Panc1 (cell line): ENCODE results near the gene CLDN5. TPM values are rescaled to one million over a fixed set of nuclear protein-coding genes. Genes with fewer than 3 reads are reported as not detected.

Experiments
- ATAC-seq: fragments of 200-7000 bp; cut with Tn5 transposase; 2 replicates; pipeline ENCODE4 v1.9.1; 2020; ENCODE audit warnings: mild to moderate bottlenecking, moderate library complexity
- BruUV-seq: library from RNA; stranded (reverse); fragments of 400-500 nt; replicated peaks from 2 replicates; lab custom pipeline; 2021; lab: Mats Ljungman, UMichigan
- CTCF ChIA-PET: fragments of 300-600 bp; sonication (Branson Sonifier 250); formaldehyde crosslinking; loops from one replicate; lab custom pipeline; 2022; ENCODE audit warnings: antibody characterized with exemption; lab: Charles Lee
- POLR2A ChIA-PET: fragments of 300-600 bp; sonication (Branson Sonifier 250); formaldehyde crosslinking; loops from one replicate; lab custom pipeline; 2022; ENCODE audit warnings: antibody characterized with exemption; lab: Charles Lee
- DNase-seq: peaks from one replicate; pipeline ENCODE4 v3.0.0-alpha.2; 2010; ENCODE audit warnings: low read depth, low spot score
- H3K27ac ChIP-seq: 2 replicates; pipeline ENCODE4 v1.5.1; 2011; ENCODE audit warnings: mild to moderate bottlenecking, low read length, inconsistent platforms
- H3K27me3 ChIP-seq: fragments of 200-500 bp; sonication (Bioruptor generic); 2 replicates; pipeline ENCODE4 v1.6.0; 2014; ENCODE audit warnings: low read length, inconsistent platforms; ENCODE audit not compliant: control insufficient read depth, insufficient read depth
- H3K36me3 ChIP-seq: fragments of 200-500 bp; sonication (Bioruptor generic); 2 replicates; pipeline ENCODE4 v1.5.1; 2014; ENCODE audit warnings: inconsistent platforms, mild to moderate bottlenecking, low read length, moderate library complexity; ENCODE audit not compliant: control insufficient read depth, insufficient read depth
- H3K4me1 ChIP-seq: 2 replicates; pipeline ENCODE4 v1.5.1; 2011; ENCODE audit warnings: inconsistent platforms, mild to moderate bottlenecking, low read length, moderate library complexity; ENCODE audit not compliant: control insufficient read depth, insufficient read depth
- H3K4me3 ChIP-seq, 2 experiments: 2 replicates each; pipeline ENCODE4 v1.5.1; 2011 to 2012; ENCODE audit warnings: low read depth in 2 of 2, low read length in 2 of 2, mild to moderate bottlenecking in 2 of 2, inconsistent platforms in 1 of 2, moderate library complexity in 1 of 2
- H3K9me3 ChIP-seq: fragments of 200-500 bp; sonication (Bioruptor generic); 2 replicates; pipeline ENCODE4 v1.5.1; 2014; ENCODE audit warnings: low read depth, mild to moderate bottlenecking, inconsistent platforms, low read length, moderate library complexity; ENCODE audit not compliant: control insufficient read depth, insufficient read depth
- POLR2AphosphoS5 ChIP-seq: IDR thresholded peaks from 2 replicates; pipeline ENCODE4 v1.6.1; 2012; ENCODE audit warnings: mild to moderate bottlenecking, low read depth, low read length, moderate library complexity
- SIN3A ChIP-seq: IDR thresholded peaks from 2 replicates; pipeline ENCODE4 v1.6.1; 2012; ENCODE audit warnings: low read depth, mild to moderate bottlenecking, low read length, moderate library complexity, borderline replicate concordance; ENCODE audit not compliant: insufficient read depth
- TCF7L2 ChIP-seq: IDR thresholded peaks from 2 replicates; pipeline ENCODE4 v1.6.1; 2011; ENCODE audit warnings: mild to moderate bottlenecking, low read depth, low read length, inconsistent platforms
- in situ Hi-C: cut with HindIII; loops from 2 replicates; pipeline ENCODE4 v1.10.0; 2016; ENCODE audit warnings: low sequenced_read_pairs, low pct_unique_long_range_greater_than_20kb
- intact Hi-C: fragments of 100-400 bp; cut with micrococcal nuclease; formaldehyde crosslinking; loops from one replicate; pipeline ENCODE4 v1.10.0; 2022; ENCODE audit not compliant: unreplicated experiment
- total RNA-seq: library from RNA; stranded (reverse); gene quantifications from one replicate; pipeline ENCODE4 v1.2.1, GENCODE V29; 2021; ENCODE audit not compliant: unreplicated experiment
- TF ChIP-seq, protein P1 (sequence below), 2 experiments: IDR thresholded peaks; 2 replicates each; pipeline ENCODE4 v1.6.1; 2011 to 2012; ENCODE audit warnings: low read depth in 2 of 2, control low read depth in 1 of 2, low read length in 1 of 2, mild to moderate bottlenecking in 1 of 2, moderate library complexity in 1 of 2; ENCODE audit not compliant: insufficient read depth in 1 of 2
- TF ChIP-seq, protein P2 (sequence below): fragments of 450-650 bp; IDR thresholded peaks from 2 replicates; pipeline ENCODE4 v1.5.1; 2017; ENCODE audit warnings: mild to moderate bottlenecking

The CLDN5 gene
- total RNA-seq, 1 experiment from 2014 or later = 0.18 TPM

DNA sequence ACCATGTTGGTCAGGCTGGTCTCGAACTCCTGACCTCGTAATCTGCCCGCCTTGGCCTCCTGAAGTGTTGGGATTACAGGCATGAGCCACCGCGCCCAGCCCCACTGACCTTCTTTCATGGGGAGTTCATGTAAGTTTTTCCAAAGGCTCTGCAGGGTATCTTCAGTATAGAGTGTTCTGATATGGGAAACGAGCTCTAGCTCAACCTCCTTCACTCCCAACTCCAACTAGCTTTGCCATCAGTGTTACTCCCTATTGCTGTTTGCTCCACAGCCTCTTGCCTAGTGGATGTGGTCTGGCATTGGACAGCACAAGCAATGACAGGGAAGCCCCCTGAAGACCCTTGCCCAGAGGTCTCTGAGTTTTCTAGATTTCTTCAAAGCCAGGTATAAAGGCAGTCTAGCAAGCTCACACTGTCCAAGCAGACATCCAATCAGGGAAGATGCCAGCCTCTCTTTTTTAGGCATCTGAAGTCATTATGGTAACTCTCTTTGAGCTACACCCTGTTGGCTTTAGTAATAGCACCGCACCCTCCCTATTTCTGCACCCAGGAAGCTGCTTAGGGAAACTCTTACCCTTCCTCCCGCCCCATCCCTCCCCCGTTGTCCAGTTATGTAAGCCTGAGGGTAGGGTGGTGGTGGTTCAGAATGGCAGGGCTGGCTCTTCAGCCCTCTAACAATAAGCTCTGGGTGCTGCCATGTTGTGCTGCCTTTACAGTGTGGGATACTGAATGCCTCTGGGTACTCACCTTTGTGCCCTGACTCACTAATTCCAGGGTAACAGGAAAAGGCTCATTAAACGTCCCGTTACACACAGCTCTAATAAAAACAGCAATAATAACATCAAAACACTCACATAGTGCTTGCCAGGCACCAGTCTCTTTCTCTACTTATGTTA, 41.4 kb upstream of the CLDN5 start:
- H3K27ac ChIP-seq = no peak overlapping the region
- H3K9me3 ChIP-seq = no peaks in the 10 kb centered on the region
- POLR2A ChIA-PET = no interaction called here
- in situ Hi-C loops (no loop called here), intact Hi-C loops (no loop called here)
- peak; percentile 68 for ATAC-seq
- no peak for TF ChIP-seq POLR2AphosphoS5
- H3K36me3 ChIP-seq = no peaks in the 10 kb centered on the region
- BruUV-seq = no TSS peak
- H3K4me3 ChIP-seq = no peak overlapping the region
- CTCF ChIA-PET = no interaction called here
- H3K27me3 ChIP-seq = no peaks in the 10 kb centered on the region
- DNase-seq = no peak
- H3K4me1 ChIP-seq = peaks cover 7% of the 10 kb centered on the region; the same call in 1 of the 2 replicates

DNA sequence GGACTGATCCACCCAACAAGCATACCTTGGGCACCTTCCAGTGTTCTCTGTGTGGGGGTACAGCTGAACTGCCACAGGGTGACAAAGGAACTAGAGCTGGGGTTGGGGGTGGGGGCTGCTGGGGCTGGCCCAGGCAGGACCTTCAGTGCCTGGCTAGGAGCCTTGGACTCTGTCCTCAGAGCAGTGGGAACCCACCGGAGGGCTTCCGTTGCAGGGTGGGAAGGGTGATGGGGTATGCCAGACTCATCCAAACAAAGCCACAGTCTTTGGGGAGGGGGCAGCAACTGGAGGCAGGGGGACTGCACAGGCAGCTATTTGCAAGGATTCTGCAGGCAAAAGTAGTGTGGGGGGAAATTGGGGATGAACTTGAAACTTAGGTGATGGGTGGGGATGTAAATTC, 35.7 kb upstream of the CLDN5 start:
- no TSS peak for BruUV-seq
- Histone ChIP-seq H3K27me3 (no peaks in the 10 kb centered on the region), H3K27ac (no peak overlapping the region), H3K36me3 (no peaks in the 10 kb centered on the region), H3K9me3 (no peaks in the 10 kb centered on the region), H3K4me3 (no peak overlapping the region), H3K4me1 (no peaks in the 10 kb centered on the region)
- no peak for DNase-seq
- TF ChIP-seq, protein P1, sequence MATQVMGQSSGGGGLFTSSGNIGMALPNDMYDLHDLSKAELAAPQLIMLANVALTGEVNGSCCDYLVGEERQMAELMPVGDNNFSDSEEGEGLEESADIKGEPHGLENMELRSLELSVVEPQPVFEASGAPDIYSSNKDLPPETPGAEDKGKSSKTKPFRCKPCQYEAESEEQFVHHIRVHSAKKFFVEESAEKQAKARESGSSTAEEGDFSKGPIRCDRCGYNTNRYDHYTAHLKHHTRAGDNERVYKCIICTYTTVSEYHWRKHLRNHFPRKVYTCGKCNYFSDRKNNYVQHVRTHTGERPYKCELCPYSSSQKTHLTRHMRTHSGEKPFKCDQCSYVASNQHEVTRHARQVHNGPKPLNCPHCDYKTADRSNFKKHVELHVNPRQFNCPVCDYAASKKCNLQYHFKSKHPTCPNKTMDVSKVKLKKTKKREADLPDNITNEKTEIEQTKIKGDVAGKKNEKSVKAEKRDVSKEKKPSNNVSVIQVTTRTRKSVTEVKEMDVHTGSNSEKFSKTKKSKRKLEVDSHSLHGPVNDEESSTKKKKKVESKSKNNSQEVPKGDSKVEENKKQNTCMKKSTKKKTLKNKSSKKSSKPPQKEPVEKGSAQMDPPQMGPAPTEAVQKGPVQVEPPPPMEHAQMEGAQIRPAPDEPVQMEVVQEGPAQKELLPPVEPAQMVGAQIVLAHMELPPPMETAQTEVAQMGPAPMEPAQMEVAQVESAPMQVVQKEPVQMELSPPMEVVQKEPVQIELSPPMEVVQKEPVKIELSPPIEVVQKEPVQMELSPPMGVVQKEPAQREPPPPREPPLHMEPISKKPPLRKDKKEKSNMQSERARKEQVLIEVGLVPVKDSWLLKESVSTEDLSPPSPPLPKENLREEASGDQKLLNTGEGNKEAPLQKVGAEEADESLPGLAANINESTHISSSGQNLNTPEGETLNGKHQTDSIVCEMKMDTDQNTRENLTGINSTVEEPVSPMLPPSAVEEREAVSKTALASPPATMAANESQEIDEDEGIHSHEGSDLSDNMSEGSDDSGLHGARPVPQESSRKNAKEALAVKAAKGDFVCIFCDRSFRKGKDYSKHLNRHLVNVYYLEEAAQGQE (IDR thresholded peaks at IDR 0.05; ENCODE audit: insufficient read depth in 1 of 2, low read depth in 2 of 2, low read length in 1 of 2) = no peak
- TF ChIP-seq SIN3A = no peak
- no peak for TF ChIP-seq POLR2AphosphoS5
- TF ChIP-seq TCF7L2 = no peak
- TF ChIP-seq, protein P2, sequence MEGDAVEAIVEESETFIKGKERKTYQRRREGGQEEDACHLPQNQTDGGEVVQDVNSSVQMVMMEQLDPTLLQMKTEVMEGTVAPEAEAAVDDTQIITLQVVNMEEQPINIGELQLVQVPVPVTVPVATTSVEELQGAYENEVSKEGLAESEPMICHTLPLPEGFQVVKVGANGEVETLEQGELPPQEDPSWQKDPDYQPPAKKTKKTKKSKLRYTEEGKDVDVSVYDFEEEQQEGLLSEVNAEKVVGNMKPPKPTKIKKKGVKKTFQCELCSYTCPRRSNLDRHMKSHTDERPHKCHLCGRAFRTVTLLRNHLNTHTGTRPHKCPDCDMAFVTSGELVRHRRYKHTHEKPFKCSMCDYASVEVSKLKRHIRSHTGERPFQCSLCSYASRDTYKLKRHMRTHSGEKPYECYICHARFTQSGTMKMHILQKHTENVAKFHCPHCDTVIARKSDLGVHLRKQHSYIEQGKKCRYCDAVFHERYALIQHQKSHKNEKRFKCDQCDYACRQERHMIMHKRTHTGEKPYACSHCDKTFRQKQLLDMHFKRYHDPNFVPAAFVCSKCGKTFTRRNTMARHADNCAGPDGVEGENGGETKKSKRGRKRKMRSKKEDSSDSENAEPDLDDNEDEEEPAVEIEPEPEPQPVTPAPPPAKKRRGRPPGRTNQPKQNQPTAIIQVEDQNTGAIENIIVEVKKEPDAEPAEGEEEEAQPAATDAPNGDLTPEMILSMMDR = no peak
- CTCF ChIA-PET = no interaction called here
- intact Hi-C loops (no loop called here), in situ Hi-C loops (no loop called here)
- ATAC-seq = no peak
- POLR2A ChIA-PET = no interaction called here

DNA sequence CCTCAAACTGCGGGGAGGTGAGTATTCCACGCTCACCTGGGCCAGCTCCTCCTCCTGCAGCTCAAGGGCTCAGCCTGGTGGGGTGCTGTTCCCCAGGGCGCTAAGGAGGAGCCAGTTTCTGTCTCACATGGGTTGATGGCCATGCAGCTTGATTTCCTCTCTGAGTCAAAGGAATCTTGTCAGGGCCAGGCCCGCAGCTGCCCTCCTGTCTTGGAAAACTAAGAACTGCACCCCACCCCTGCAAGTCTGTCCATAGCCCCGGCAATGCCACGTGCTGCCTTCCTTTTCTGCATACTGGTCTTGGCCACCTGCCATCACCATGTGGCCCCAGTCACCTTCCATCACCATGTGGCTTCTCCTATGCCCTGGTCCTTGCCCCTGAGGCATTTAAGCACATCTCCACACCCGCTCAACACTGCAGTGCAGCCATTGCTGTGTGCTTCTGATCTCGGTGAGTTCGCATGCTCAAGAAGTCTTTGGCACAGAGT, 35.2 kb upstream of the CLDN5 start:
- intact Hi-C loops = no loop called here
- no peaks in the 10 kb centered on the region for H3K9me3 ChIP-seq
- DNase-seq (no peak), ATAC-seq (no peak)
- TF ChIP-seq TCF7L2 = no peak
- TF ChIP-seq, protein P2 = no peak
- H3K4me1 ChIP-seq = no peaks in the 10 kb centered on the region
- no TSS peak for BruUV-seq
- H3K27me3 ChIP-seq = no peaks in the 10 kb centered on the region
- H3K36me3 ChIP-seq = no peaks in the 10 kb centered on the region
- in situ Hi-C loops = no loop called here
- no peak overlapping the region for H3K4me3 ChIP-seq
- CTCF ChIA-PET = no interaction called here
- POLR2A ChIA-PET = no interaction called here
- no peak overlapping the region for H3K27ac ChIP-seq
